ENCODE results near the gene KCTD21. TPM values are rescaled to one million over a fixed set of nuclear protein-coding genes. Genes with fewer than 3 reads are reported as not detected.

Gene KCTD21
- total RNA-seq, 1 donor from 2014 or later: 0.90 TPM

DNA sequence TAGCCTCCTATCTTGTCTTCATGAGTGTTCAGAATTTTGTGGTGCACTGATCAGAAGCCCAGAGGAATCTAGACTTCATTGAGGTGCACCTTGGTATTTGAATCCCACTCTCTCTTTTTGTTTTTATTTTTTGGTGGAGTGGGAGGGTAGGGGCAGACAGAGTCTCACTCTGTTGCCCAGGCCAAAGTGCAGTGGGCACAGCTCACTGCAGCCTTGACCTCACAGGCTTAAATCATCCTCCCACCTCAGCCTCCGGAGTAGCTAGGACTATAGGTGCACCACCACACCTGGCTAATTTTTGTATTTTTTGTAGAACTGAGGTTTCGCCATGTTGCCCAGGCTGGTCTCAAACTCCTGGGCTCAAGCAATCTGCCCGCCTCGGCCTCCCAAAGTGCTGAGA is 38.1 kb downstream of the KCTD21 start:
- H3K4me3 Mint-ChIP-seq: no peak overlapping the region
- H4K20me1 ChIP-seq (ENCODE audit: low read depth): no peaks in the 10 kb centered on the region
- TF ChIP-seq, protein P1, sequence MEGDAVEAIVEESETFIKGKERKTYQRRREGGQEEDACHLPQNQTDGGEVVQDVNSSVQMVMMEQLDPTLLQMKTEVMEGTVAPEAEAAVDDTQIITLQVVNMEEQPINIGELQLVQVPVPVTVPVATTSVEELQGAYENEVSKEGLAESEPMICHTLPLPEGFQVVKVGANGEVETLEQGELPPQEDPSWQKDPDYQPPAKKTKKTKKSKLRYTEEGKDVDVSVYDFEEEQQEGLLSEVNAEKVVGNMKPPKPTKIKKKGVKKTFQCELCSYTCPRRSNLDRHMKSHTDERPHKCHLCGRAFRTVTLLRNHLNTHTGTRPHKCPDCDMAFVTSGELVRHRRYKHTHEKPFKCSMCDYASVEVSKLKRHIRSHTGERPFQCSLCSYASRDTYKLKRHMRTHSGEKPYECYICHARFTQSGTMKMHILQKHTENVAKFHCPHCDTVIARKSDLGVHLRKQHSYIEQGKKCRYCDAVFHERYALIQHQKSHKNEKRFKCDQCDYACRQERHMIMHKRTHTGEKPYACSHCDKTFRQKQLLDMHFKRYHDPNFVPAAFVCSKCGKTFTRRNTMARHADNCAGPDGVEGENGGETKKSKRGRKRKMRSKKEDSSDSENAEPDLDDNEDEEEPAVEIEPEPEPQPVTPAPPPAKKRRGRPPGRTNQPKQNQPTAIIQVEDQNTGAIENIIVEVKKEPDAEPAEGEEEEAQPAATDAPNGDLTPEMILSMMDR (IDR thresholded peaks at IDR 0.05): no peak
- TF ChIP-seq EZH2phosphoT487 (IDR thresholded peaks at IDR 0.05) (no peak), EZH2 (IDR thresholded peaks at IDR 0.05) (no peak)
- no peaks in the 10 kb centered on the region for H3K79me2 ChIP-seq (ENCODE audit: low read depth)
- no peaks in the 10 kb centered on the region for H3K9me3 Mint-ChIP-seq
- no peaks in the 10 kb centered on the region for H3K27me3 Mint-ChIP-seq (ENCODE audit: insufficient read depth, low read depth)
- no peak overlapping the region for H3K27ac ChIP-seq
- no peaks in the 10 kb centered on the region for H3F3A ChIP-seq (ENCODE audit: low read depth)
- no peaks in the 10 kb centered on the region for H3K36me3 ChIP-seq
- H3K4me2 ChIP-seq: no peak overlapping the region
- H3K27me3 ChIP-seq: no peaks in the 10 kb centered on the region
- H3K4me1 ChIP-seq: no peaks in the 10 kb centered on the region
- no peak overlapping the region for H3K9ac ChIP-seq
- no peak for DNase-seq (ENCODE audit: low spot score)
- H3K27ac Mint-ChIP-seq: no peak overlapping the region
- H3K4me1 Mint-ChIP-seq: no peaks in the 10 kb centered on the region
- no peak overlapping the region for H2AFZ ChIP-seq (replicated peaks)
- no peak overlapping the region for H3K4me3 ChIP-seq
- H3K9me3 ChIP-seq (ENCODE audit: low read depth): no peaks in the 10 kb centered on the region
- H3K36me3 Mint-ChIP-seq: peaks cover 2% of the 10 kb centered on the region

DNA sequence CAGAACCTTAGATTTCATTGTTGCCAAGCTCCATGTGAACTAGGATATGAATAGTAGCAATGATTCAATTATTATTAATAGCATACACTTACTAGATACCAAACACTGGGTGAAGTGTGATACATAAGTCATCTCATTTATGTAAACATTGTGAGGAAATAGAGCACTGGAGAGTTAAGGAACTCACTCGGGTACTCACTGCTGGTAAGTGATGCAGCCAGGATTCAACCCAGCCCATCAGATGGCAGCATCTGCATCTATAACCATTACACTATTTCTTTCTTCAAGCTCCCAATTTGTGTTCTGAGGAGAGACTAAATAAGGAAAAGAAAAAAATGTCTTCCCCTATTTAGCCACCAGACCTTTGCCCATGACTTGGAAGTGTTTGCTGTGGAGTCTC is 38.8 kb downstream of the KCTD21 start:
- no peak overlapping the region for H3K4me2 ChIP-seq
- H3K4me3 ChIP-seq: no peak overlapping the region
- H4K20me1 ChIP-seq (ENCODE audit: low read depth): no peaks in the 10 kb centered on the region
- H3K4me1 ChIP-seq: no peaks in the 10 kb centered on the region
- H3K27me3 Mint-ChIP-seq (ENCODE audit: insufficient read depth, low read depth): no peaks in the 10 kb centered on the region
- DNase-seq (ENCODE audit: low spot score): no peak
- H3K36me3 Mint-ChIP-seq: peaks cover 2% of the 10 kb centered on the region
- TF ChIP-seq EZH2 (IDR thresholded peaks at IDR 0.05) (no peak), EZH2phosphoT487 (IDR thresholded peaks at IDR 0.05) (no peak)
- TF ChIP-seq, protein P1 (IDR thresholded peaks at IDR 0.05): no peak
- no peaks in the 10 kb centered on the region for H3K79me2 ChIP-seq (ENCODE audit: low read depth)
- no peaks in the 10 kb centered on the region for H3K4me1 Mint-ChIP-seq
- H3K9me3 Mint-ChIP-seq: no peaks in the 10 kb centered on the region
- H3K27me3 ChIP-seq: no peaks in the 10 kb centered on the region
- no peaks in the 10 kb centered on the region for H3F3A ChIP-seq (ENCODE audit: low read depth)
- H3K27ac Mint-ChIP-seq: no peak overlapping the region
- H3K9me3 ChIP-seq (ENCODE audit: low read depth): no peaks in the 10 kb centered on the region
- no peak overlapping the region for H2AFZ ChIP-seq (replicated peaks)
- H3K27ac ChIP-seq: no peak overlapping the region
- no peaks in the 10 kb centered on the region for H3K36me3 ChIP-seq
- H3K9ac ChIP-seq: no peak overlapping the region
- no peak overlapping the region for H3K4me3 Mint-ChIP-seq

DNA sequence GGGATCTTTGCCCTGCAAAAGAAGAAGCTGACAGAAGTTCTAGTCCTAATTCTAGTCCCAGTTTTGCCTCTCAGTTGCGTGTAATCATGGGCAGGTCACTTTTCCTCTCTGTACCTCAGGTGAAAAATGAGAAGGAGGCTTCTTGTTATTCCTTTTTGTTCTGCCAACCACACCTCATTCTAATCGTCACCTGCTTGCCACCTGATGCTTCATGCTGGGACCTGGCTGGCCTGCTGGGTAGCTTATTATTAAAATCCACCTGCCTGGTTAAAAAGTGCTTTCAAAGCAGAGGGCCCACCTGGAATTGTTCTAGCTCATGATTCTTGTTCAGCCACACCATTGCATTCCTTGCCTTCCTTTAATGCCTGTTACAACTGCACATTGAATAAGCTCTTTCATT is 40.6 kb downstream of the KCTD21 start:
- Histone ChIP-seq H4K20me1 (ENCODE audit: low read depth) (no peaks in the 10 kb centered on the region), H3K9me3 (ENCODE audit: low read depth) (no peaks in the 10 kb centered on the region), H3F3A (ENCODE audit: low read depth) (no peaks in the 10 kb centered on the region), H3K27ac (no peak overlapping the region), H3K4me3 (no peak overlapping the region), H3K4me2 (no peak overlapping the region), H3K36me3 (no peaks in the 10 kb centered on the region), H3K27me3 (no peaks in the 10 kb centered on the region), H3K9ac (no peak overlapping the region), H3K79me2 (ENCODE audit: low read depth) (no peaks in the 10 kb centered on the region), H3K4me1 (no peaks in the 10 kb centered on the region), H2AFZ (replicated peaks) (no peak overlapping the region)
- H3K4me3 Mint-ChIP-seq: no peak overlapping the region
- TF ChIP-seq EZH2 (IDR thresholded peaks at IDR 0.05) (no peak), EZH2phosphoT487 (IDR thresholded peaks at IDR 0.05) (no peak)
- TF ChIP-seq, protein P1 (IDR thresholded peaks at IDR 0.05): no peak
- H3K27me3 Mint-ChIP-seq (ENCODE audit: insufficient read depth, low read depth): no peaks in the 10 kb centered on the region
- peaks cover 6% of the 10 kb centered on the region for H3K36me3 Mint-ChIP-seq
- no peak for DNase-seq (ENCODE audit: low spot score)
- no peak overlapping the region for H3K27ac Mint-ChIP-seq
- no peaks in the 10 kb centered on the region for H3K4me1 Mint-ChIP-seq
- no peaks in the 10 kb centered on the region for H3K9me3 Mint-ChIP-seq

Data from neural progenitor cell (in vitro differentiated cells).